ENCODE measurements around the gene UBE2E2.

Gene UBE2E2

DNA sequence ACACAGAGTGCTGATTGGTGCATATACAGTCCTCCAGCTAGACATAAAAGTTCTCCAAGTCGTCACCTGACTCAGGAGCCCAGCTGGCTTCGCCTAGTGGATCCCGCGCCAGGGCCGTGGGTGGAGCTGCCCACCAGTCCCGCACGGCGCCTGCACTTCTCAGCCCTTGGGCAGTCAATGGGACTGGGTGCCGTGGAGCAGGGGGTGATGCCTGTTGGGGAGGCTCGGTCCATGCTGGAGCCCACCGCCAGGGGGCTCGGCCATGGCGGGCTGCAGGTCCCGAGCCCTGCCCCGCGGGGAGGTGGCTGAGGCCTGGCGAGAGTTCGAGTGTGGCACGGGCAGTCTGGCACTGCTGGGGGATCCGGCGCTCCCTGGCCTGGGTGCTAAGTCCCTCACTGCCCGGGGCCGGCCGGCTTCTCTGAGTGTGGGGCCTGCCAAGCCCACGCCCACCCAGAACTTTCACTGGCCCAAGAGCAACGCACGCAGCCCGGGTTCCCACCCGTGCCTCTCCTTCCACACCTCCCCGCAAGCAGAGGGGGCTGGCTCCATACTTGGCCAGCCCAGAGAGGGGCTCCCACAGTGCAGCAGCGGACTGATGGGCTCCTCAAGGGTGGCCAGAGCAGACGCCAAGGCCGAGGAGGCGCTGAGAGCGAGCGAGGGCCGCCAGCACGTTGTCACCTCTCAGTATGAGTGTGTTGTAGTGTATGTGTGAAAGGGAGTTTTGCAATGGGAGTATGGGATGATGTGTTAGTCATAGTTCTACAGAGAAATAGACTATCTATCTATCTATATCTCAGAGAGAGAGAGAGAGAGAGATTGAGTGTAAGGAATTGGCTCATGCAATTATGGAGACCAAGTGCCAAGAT, 69.0 kb downstream of the UBE2E2 start:
- Histone ChIP-seq H3K27me3 (ENCODE audit: control insufficient read depth in 2 of 2, insufficient read depth in 2 of 2, low read length in 2 of 2) (no peaks in the 10 kb centered on the region), H3K27ac (ENCODE audit: low read depth in 2 of 2, low read length in 2 of 2) (no peak overlapping the region), H3K9ac (ENCODE audit: low read depth in 1 of 2, low read length in 2 of 2) (no peak overlapping the region), H3K4me1 (ENCODE audit: control insufficient read depth in 2 of 2, insufficient read depth in 2 of 2, low read length in 2 of 2) (no peaks in the 10 kb centered on the region), H3K36me3 (ENCODE audit: control insufficient read depth in 2 of 2, insufficient read depth in 2 of 2, low read length in 2 of 2) (no peaks in the 10 kb centered on the region), H3K4me3 (ENCODE audit: low read length in 2 of 2) (no peak overlapping the region), H3K9me3 (ENCODE audit: control insufficient read depth in 2 of 2, low read length in 2 of 2) (no peaks in the 10 kb centered on the region)

DNA sequence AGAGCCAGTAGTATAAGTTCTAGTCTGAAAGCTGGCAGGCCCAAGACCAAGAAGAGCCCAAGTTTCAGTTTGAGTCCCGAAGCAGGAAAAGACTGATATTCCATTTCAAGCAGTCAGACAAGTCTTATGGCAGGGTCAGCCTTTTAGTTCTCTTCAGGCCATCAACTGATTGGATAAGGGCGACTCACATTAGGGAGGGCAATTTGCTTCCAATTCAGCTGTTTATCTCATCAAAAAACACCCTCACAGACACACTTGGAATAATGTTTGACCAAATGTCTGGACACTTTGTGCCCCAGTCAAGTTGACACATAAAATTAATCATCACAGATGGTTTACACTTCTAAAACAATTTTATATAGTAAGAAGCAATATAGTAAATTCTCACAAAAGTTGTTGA, 69.7 kb downstream of the UBE2E2 start:
- Histone ChIP-seq H3K27me3 (ENCODE audit: control insufficient read depth in 2 of 2, insufficient read depth in 2 of 2, low read length in 2 of 2) (no peaks in the 10 kb centered on the region), H3K9ac (ENCODE audit: low read depth in 1 of 2, low read length in 2 of 2) (no peak overlapping the region), H3K9me3 (ENCODE audit: control insufficient read depth in 2 of 2, low read length in 2 of 2) (no peaks in the 10 kb centered on the region), H3K27ac (ENCODE audit: low read depth in 2 of 2, low read length in 2 of 2) (no peak overlapping the region), H3K36me3 (ENCODE audit: control insufficient read depth in 2 of 2, insufficient read depth in 2 of 2, low read length in 2 of 2) (no peaks in the 10 kb centered on the region), H3K4me3 (ENCODE audit: low read length in 2 of 2) (no peak overlapping the region), H3K4me1 (ENCODE audit: control insufficient read depth in 2 of 2, insufficient read depth in 2 of 2, low read length in 2 of 2) (no peaks in the 10 kb centered on the region)

DNA sequence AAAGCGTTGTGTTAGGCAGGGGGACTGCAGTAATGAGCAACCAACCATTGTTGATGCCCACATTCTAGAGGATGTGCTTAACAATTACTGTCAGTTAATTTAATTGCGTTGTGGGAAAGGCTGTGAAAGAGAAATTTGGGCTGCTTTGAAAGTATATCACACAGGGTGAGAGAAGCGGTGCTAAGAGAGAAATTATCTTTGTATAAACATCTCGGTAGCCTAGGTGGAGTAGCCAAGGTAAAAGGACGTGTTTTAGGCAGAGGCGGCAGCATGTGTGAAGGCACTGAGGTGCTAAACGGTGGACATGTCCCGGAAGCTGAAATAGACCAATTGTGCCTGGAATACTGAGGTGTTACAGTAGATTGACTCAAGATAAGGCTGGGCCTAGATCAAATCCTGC, 71.9 kb downstream of the UBE2E2 start:
- Histone ChIP-seq H3K27me3 (ENCODE audit: control insufficient read depth in 2 of 2, insufficient read depth in 2 of 2, low read length in 2 of 2) (no peaks in the 10 kb centered on the region), H3K4me1 (ENCODE audit: control insufficient read depth in 2 of 2, insufficient read depth in 2 of 2, low read length in 2 of 2) (no peaks in the 10 kb centered on the region), H3K36me3 (ENCODE audit: control insufficient read depth in 2 of 2, insufficient read depth in 2 of 2, low read length in 2 of 2) (no peaks in the 10 kb centered on the region), H3K9ac (ENCODE audit: low read depth in 1 of 2, low read length in 2 of 2) (no peak overlapping the region), H3K27ac (ENCODE audit: low read depth in 2 of 2, low read length in 2 of 2) (no peak overlapping the region), H3K9me3 (ENCODE audit: control insufficient read depth in 2 of 2, low read length in 2 of 2) (no peaks in the 10 kb centered on the region), H3K4me3 (ENCODE audit: low read length in 2 of 2) (no peak overlapping the region)

DNA sequence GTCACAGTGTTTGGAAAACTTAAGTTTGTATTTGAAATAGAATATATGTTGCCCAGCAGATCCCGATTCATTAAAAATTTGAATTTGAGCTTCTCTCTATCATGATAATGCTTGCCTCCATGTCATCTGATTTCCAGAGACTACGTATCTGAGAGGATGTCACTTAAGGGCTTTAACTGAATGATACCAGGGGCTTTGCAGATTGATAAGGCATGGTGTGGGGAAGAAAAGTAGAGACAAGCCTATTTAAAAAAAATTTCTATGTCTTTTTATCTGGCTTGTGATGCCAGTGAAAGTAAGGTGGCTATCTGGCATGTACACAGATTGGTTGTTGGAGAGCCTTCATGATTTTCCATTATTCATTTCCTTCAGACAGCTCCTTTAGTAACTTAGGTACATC, 72.7 kb downstream of the UBE2E2 start:
- Histone ChIP-seq H3K9ac (ENCODE audit: low read depth in 1 of 2, low read length in 2 of 2) (no peak overlapping the region), H3K27ac (ENCODE audit: low read depth in 2 of 2, low read length in 2 of 2) (no peak overlapping the region), H3K4me1 (ENCODE audit: control insufficient read depth in 2 of 2, insufficient read depth in 2 of 2, low read length in 2 of 2) (no peaks in the 10 kb centered on the region), H3K36me3 (ENCODE audit: control insufficient read depth in 2 of 2, insufficient read depth in 2 of 2, low read length in 2 of 2) (no peaks in the 10 kb centered on the region), H3K4me3 (ENCODE audit: low read length in 2 of 2) (no peak overlapping the region), H3K9me3 (ENCODE audit: control insufficient read depth in 2 of 2, low read length in 2 of 2) (no peaks in the 10 kb centered on the region), H3K27me3 (ENCODE audit: control insufficient read depth in 2 of 2, insufficient read depth in 2 of 2, low read length in 2 of 2) (no peaks in the 10 kb centered on the region)

DNA sequence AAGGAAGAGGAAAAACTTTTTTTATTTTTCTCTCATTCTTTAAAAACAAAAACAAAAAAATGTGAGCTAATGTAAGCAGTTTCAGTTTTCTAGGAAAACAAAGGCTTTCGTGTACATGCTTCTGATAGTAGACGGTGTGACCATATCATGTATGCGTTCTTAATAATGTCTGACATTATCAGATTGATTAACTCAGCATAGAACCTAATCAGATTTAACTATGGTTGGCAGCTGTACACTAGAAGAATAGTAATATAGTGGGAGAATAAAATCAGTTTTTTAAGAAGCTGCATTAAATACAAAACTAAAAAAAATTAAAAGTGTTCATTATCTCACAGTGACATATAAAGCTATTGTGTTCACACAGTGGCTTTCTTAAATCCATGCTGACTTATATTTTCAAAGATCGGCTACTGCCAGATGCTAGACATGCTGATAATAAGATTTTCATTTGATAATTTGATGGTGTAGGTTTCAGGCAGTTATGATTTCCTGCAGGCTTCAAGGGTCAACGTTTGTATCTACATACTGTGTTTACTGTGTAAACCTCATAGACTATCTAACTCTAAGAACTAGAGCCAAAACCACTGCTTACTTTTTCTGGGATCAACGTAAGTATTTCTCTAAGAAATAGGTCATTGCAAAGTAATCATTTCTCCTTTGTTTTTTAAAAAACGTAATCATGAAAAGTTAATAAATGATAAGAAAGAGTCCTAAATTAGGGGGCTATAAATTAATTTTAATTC, 74.0 kb downstream of the UBE2E2 start:
- Histone ChIP-seq H3K4me3 (ENCODE audit: low read length in 2 of 2) (no peak overlapping the region), H3K36me3 (ENCODE audit: control insufficient read depth in 2 of 2, insufficient read depth in 2 of 2, low read length in 2 of 2) (no peaks in the 10 kb centered on the region), H3K9ac (ENCODE audit: low read depth in 1 of 2, low read length in 2 of 2) (no peak overlapping the region), H3K27me3 (ENCODE audit: control insufficient read depth in 2 of 2, insufficient read depth in 2 of 2, low read length in 2 of 2) (no peaks in the 10 kb centered on the region), H3K27ac (ENCODE audit: low read depth in 2 of 2, low read length in 2 of 2) (no peak overlapping the region), H3K4me1 (ENCODE audit: control insufficient read depth in 2 of 2, insufficient read depth in 2 of 2, low read length in 2 of 2) (no peaks in the 10 kb centered on the region), H3K9me3 (ENCODE audit: control insufficient read depth in 2 of 2, low read length in 2 of 2) (no peaks in the 10 kb centered on the region)

DNA sequence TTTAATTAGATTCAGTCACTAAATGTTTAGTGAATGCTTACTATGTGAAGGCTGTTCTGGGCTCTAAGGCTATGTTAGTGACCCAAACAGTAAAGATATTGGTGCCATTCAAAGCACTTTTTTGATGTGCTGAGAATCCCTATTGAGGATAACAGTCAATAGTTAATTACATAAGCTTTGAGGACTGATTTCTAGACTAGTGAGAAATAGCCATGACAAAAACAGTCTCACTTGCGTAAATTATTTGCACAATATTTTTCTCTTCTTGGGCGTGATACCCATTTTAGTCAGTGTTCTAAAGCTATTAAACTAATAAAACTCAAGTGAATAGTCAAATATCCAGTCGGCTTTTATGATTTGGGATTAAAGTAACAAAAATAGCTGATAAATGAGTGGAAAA, 74.6 kb downstream of the UBE2E2 start:
- H3K4me1 ChIP-seq (ENCODE audit: control insufficient read depth in 2 of 2, insufficient read depth in 2 of 2, low read length in 2 of 2) = no peaks in the 10 kb centered on the region
- no peak overlapping the region for H3K27ac ChIP-seq (ENCODE audit: low read depth in 2 of 2, low read length in 2 of 2)

DNA sequence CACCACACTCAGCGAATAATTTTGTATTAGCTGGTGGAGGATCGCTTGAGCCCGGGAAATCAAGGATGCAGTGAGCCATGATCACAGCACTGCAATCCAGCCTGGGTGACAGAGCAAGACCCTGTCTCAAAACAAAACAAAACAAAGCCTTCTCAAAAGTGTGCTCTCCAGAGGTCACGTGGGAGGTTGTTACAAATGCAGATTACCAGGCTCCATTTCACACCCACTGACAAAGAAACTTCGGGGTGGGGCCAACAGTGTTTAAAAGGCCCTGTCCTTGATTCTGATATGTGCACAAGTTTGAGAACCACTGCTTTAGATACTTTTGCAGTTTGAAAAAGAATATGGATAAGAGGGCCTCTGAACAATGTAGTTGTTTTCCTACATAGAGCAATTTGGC, 80.5 kb downstream of the UBE2E2 start:
- Histone ChIP-seq H3K9me3 (ENCODE audit: control insufficient read depth in 2 of 2, low read length in 2 of 2) (no peaks in the 10 kb centered on the region), H3K27me3 (ENCODE audit: control insufficient read depth in 2 of 2, insufficient read depth in 2 of 2, low read length in 2 of 2) (no peaks in the 10 kb centered on the region), H3K4me3 (ENCODE audit: low read length in 2 of 2) (no peak overlapping the region), H3K9ac (ENCODE audit: low read depth in 1 of 2, low read length in 2 of 2) (no peak overlapping the region), H3K4me1 (ENCODE audit: control insufficient read depth in 2 of 2, insufficient read depth in 2 of 2, low read length in 2 of 2) (no peaks in the 10 kb centered on the region), H3K36me3 (ENCODE audit: control insufficient read depth in 2 of 2, insufficient read depth in 2 of 2, low read length in 2 of 2) (no peaks in the 10 kb centered on the region), H3K27ac (ENCODE audit: low read depth in 2 of 2, low read length in 2 of 2) (no peak overlapping the region)

More for the DNA sequence above, 74.6 kb downstream of the UBE2E2 start:
- H3K4me3 ChIP-seq (ENCODE audit: low read length in 2 of 2) = no peak overlapping the region
- H3K9ac ChIP-seq (ENCODE audit: low read depth in 1 of 2, low read length in 2 of 2) = no peak overlapping the region
- H3K27me3 ChIP-seq (ENCODE audit: control insufficient read depth in 2 of 2, insufficient read depth in 2 of 2, low read length in 2 of 2) = no peaks in the 10 kb centered on the region
- no peaks in the 10 kb centered on the region for H3K36me3 ChIP-seq (ENCODE audit: control insufficient read depth in 2 of 2, insufficient read depth in 2 of 2, low read length in 2 of 2)
- H3K9me3 ChIP-seq (ENCODE audit: control insufficient read depth in 2 of 2, low read length in 2 of 2) = no peaks in the 10 kb centered on the region

DNA sequence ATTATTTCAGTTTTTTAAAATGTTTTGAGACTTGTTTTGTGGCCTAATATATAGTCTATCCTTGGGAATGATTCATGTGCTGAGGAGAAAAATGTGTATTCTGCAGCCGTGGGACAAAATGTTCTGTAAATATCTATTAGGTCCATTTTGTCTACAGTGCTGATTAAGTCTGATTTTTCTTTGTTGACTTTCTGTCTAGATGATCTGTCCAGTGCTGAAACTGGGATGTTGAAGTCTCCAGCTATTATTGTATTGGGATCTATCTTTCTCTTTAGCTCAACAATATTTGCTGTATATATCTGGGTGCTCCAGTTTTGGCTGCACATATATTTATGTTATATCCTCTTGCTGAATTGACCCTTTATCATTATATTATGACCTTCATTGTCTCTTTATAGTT, 85.2 kb downstream of the UBE2E2 start:
- H3K27ac ChIP-seq (ENCODE audit: low read depth in 2 of 2, low read length in 2 of 2) = no peak overlapping the region
- no peaks in the 10 kb centered on the region for H3K4me1 ChIP-seq (ENCODE audit: control insufficient read depth in 2 of 2, insufficient read depth in 2 of 2, low read length in 2 of 2)
- H3K27me3 ChIP-seq (ENCODE audit: control insufficient read depth in 2 of 2, insufficient read depth in 2 of 2, low read length in 2 of 2) = no peaks in the 10 kb centered on the region
- H3K9me3 ChIP-seq (ENCODE audit: control insufficient read depth in 2 of 2, low read length in 2 of 2) = no peaks in the 10 kb centered on the region
- H3K36me3 ChIP-seq (ENCODE audit: control insufficient read depth in 2 of 2, insufficient read depth in 2 of 2, low read length in 2 of 2) = no peaks in the 10 kb centered on the region
- H3K9ac ChIP-seq (ENCODE audit: low read depth in 1 of 2, low read length in 2 of 2) = no peak overlapping the region
- no peak overlapping the region for H3K4me3 ChIP-seq (ENCODE audit: low read length in 2 of 2)

DNA sequence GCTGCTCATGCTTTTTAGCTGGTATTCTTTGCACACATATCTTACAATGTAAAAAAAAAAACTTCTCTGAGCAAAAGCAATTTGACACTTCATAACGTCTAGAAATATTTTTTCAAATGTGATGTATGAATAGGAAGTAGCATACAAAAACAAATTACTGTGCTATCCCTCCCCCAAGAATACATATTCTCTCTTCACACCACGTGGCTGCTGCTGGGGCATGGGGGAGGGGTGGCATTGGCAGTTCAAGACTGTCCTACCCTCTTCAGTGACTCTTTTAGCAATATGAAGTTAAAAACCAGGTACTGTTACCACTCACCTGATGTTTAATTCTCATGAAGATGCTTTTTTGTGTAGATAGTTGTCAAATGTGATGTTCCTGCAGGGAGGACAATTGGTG, 85.6 kb downstream of the UBE2E2 start:
- Histone ChIP-seq H3K27me3 (ENCODE audit: control insufficient read depth in 2 of 2, insufficient read depth in 2 of 2, low read length in 2 of 2) (no peaks in the 10 kb centered on the region), H3K27ac (ENCODE audit: low read depth in 2 of 2, low read length in 2 of 2) (no peak overlapping the region), H3K9ac (ENCODE audit: low read depth in 1 of 2, low read length in 2 of 2) (no peak overlapping the region), H3K9me3 (ENCODE audit: control insufficient read depth in 2 of 2, low read length in 2 of 2) (no peaks in the 10 kb centered on the region), H3K36me3 (ENCODE audit: control insufficient read depth in 2 of 2, insufficient read depth in 2 of 2, low read length in 2 of 2) (no peaks in the 10 kb centered on the region), H3K4me3 (ENCODE audit: low read length in 2 of 2) (no peak overlapping the region), H3K4me1 (ENCODE audit: control insufficient read depth in 2 of 2, insufficient read depth in 2 of 2, low read length in 2 of 2) (no peaks in the 10 kb centered on the region)

DNA sequence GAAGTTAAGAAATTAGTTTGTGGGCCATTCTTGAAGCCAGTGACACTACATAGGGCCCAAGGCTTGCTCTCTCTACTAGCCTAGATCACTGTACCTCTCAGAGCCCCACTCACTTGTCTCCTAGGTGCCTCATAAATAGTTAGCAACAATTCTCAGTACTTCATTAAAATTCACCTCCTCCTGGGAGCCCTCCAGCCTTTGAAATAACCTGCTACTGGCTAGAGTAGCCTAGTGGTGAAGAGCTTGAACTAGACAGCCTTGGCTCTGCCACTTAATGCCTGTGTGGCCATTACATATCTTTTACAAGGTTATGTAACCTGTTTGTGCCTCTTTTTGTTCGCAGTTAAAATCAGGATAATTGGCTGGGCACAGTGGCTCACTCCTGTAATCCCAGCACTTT, 89.3 kb downstream of the UBE2E2 start:
- Histone ChIP-seq H3K9ac (ENCODE audit: low read depth in 1 of 2, low read length in 2 of 2) (no peak overlapping the region), H3K27ac (ENCODE audit: low read depth in 2 of 2, low read length in 2 of 2) (no peak overlapping the region), H3K9me3 (ENCODE audit: control insufficient read depth in 2 of 2, low read length in 2 of 2) (no peaks in the 10 kb centered on the region), H3K4me1 (ENCODE audit: control insufficient read depth in 2 of 2, insufficient read depth in 2 of 2, low read length in 2 of 2) (no peaks in the 10 kb centered on the region), H3K36me3 (ENCODE audit: control insufficient read depth in 2 of 2, insufficient read depth in 2 of 2, low read length in 2 of 2) (no peaks in the 10 kb centered on the region), H3K4me3 (ENCODE audit: low read length in 2 of 2) (no peak overlapping the region), H3K27me3 (ENCODE audit: control insufficient read depth in 2 of 2, insufficient read depth in 2 of 2, low read length in 2 of 2) (no peaks in the 10 kb centered on the region)
